ENCODE measurements around the gene DDX28.
A peak's percentile ranks its signal among the peaks of the same experiment; 100 is the strongest.
"Not testable (repeated sequence)": the region's sequence is repeated elsewhere in the genome, so short reads cannot be mapped to it uniquely, and the experiment has no call there.

The DDX28 gene

GRCh38 chr16:68040506-68041288 is 17.7 kb upstream of the DDX28 start:
- DNase-seq (ENCODE audit: insufficient read length, low spot score) = peak; percentile 62
- no peak for TF ChIP-seq POLR2A (IDR thresholded peaks at IDR 0.05; ENCODE audit: low read depth, low read length)
- peak; percentile 48; the same call in 1 of the 2 replicates for TF ChIP-seq POU2F2 (IDR thresholded peaks at IDR 0.05; ENCODE audit: low read depth, low read length)
- FAIRE-seq = peak; percentile 97

- TF ChIP-seq POLR2AphosphoS5 (IDR thresholded peaks at IDR 0.05; ENCODE audit: low read depth, low read length) = no peak
- no peak for TF ChIP-seq POU2F2 (IDR thresholded peaks at IDR 0.05; ENCODE audit: low read depth, low read length)
- TF ChIP-seq POLR2A (IDR thresholded peaks at IDR 0.05; ENCODE audit: low read depth, low read length) = no peak
- no peak for TF ChIP-seq PAX5 (IDR thresholded peaks at IDR 0.05; ENCODE audit: insufficient read depth, low read length, severe bottlenecking)
- FAIRE-seq (peak; percentile 40), DNase-seq (ENCODE audit: insufficient read length, low spot score) (no peak)
Observed at GRCh38 chr16:68037841-68038597, 15.0 kb upstream of the DDX28 start.

GRCh38 chr16:68035227-68035626 is 12.2 kb upstream of the DDX28 start:
- DNase-seq (ENCODE audit: insufficient read length, low spot score) (no peak), FAIRE-seq (no peak)
- TF ChIP-seq POLR2A (IDR thresholded peaks at IDR 0.05; ENCODE audit: low read depth, low read length) (no peak), SPI1 (IDR thresholded peaks at IDR 0.05; ENCODE audit: low read depth, low read length) (no peak), PAX5 (IDR thresholded peaks at IDR 0.05; ENCODE audit: insufficient read depth, low read length, severe bottlenecking) (no peak), POLR2AphosphoS5 (IDR thresholded peaks at IDR 0.05; ENCODE audit: low read depth, low read length) (no peak), TAF1 (IDR thresholded peaks at IDR 0.05; ENCODE audit: low read depth, low read length) (no peak), POU2F2 (IDR thresholded peaks at IDR 0.05; ENCODE audit: low read depth, low read length) (no peak)

GRCh38 chr16:68033101-68033500 is 10.1 kb upstream of the DDX28 start:
- no peak for DNase-seq (ENCODE audit: insufficient read length, low spot score)
- no peak for FAIRE-seq
- TF ChIP-seq POLR2A (IDR thresholded peaks at IDR 0.05; ENCODE audit: low read depth, low read length) (no peak), SPI1 (IDR thresholded peaks at IDR 0.05; ENCODE audit: low read depth, low read length) (no peak), POLR2AphosphoS5 (IDR thresholded peaks at IDR 0.05; ENCODE audit: low read depth, low read length) (no peak), TAF1 (IDR thresholded peaks at IDR 0.05; ENCODE audit: low read depth, low read length) (no peak), POU2F2 (IDR thresholded peaks at IDR 0.05; ENCODE audit: low read depth, low read length) (no peak)

- DNase-seq (ENCODE audit: insufficient read length, low spot score) (no peak), FAIRE-seq (no peak)
- TF ChIP-seq POU2F2 (IDR thresholded peaks at IDR 0.05; ENCODE audit: low read depth, low read length) (no peak), POLR2AphosphoS5 (IDR thresholded peaks at IDR 0.05; ENCODE audit: low read depth, low read length) (no peak), POLR2A (IDR thresholded peaks at IDR 0.05; ENCODE audit: low read depth, low read length) (no peak), PAX5 (IDR thresholded peaks at IDR 0.05; ENCODE audit: insufficient read depth, low read length, severe bottlenecking) (no peak)
Observed at GRCh38 chr16:68031951-68032350, 8.9 kb upstream of the DDX28 start.

GRCh38 chr16:68030108-68030507 is 7.1 kb upstream of the DDX28 start:
- FAIRE-seq; DNase-seq (ENCODE audit: insufficient read length, low spot score): not testable (repeated sequence)

GRCh38 chr16:68028996-68029395 is 6.0 kb upstream of the DDX28 start:
- no peak for FAIRE-seq
- no peak for DNase-seq (ENCODE audit: insufficient read length, low spot score)
- TF ChIP-seq POU2F2 (IDR thresholded peaks at IDR 0.05; ENCODE audit: low read depth, low read length) = no peak
- TF ChIP-seq POLR2AphosphoS5 (IDR thresholded peaks at IDR 0.05; ENCODE audit: low read depth, low read length) = no peak
- TF ChIP-seq TAF1 (IDR thresholded peaks at IDR 0.05; ENCODE audit: low read depth, low read length) = no peak
- no peak for TF ChIP-seq PAX5 (IDR thresholded peaks at IDR 0.05; ENCODE audit: insufficient read depth, low read length, severe bottlenecking)
- no peak for TF ChIP-seq SPI1 (IDR thresholded peaks at IDR 0.05; ENCODE audit: low read depth, low read length)
- no peak for TF ChIP-seq POLR2A (IDR thresholded peaks at IDR 0.05; ENCODE audit: low read depth, low read length)

- TF ChIP-seq POLR2AphosphoS5 (IDR thresholded peaks at IDR 0.05; ENCODE audit: low read depth, low read length) (no peak), PAX5 (IDR thresholded peaks at IDR 0.05; ENCODE audit: insufficient read depth, low read length, severe bottlenecking) (no peak), POLR2A (IDR thresholded peaks at IDR 0.05; ENCODE audit: low read depth, low read length) (no peak), TAF1 (IDR thresholded peaks at IDR 0.05; ENCODE audit: low read depth, low read length) (no peak), SPI1 (IDR thresholded peaks at IDR 0.05; ENCODE audit: low read depth, low read length) (no peak), POU2F2 (IDR thresholded peaks at IDR 0.05; ENCODE audit: low read depth, low read length) (no peak)
- DNase-seq (ENCODE audit: insufficient read length, low spot score) = no peak
- FAIRE-seq = no peak
Observed at GRCh38 chr16:68022278-68022727, 729 bp downstream of the DDX28 start.

- DNase-seq (ENCODE audit: insufficient read length, low spot score) = no peak
- no peak for TF ChIP-seq POLR2AphosphoS5 (IDR thresholded peaks at IDR 0.05; ENCODE audit: low read depth, low read length)
- no peak for TF ChIP-seq POLR2A (IDR thresholded peaks at IDR 0.05; ENCODE audit: low read depth, low read length)
- TF ChIP-seq POU2F2 (IDR thresholded peaks at IDR 0.05; ENCODE audit: low read depth, low read length) = no peak
- TF ChIP-seq TAF1 (IDR thresholded peaks at IDR 0.05; ENCODE audit: low read depth, low read length) = no peak
- no peak for TF ChIP-seq PAX5 (IDR thresholded peaks at IDR 0.05; ENCODE audit: insufficient read depth, low read length, severe bottlenecking)
- TF ChIP-seq SPI1 (IDR thresholded peaks at IDR 0.05; ENCODE audit: low read depth, low read length) = no peak
- no peak for FAIRE-seq
Observed at GRCh38 chr16:68021490-68021889, 1.5 kb downstream of the DDX28 start.

- no peak for FAIRE-seq
- TF ChIP-seq POLR2AphosphoS5 (IDR thresholded peaks at IDR 0.05; ENCODE audit: low read depth, low read length) (no peak), POLR2A (IDR thresholded peaks at IDR 0.05; ENCODE audit: low read depth, low read length) (no peak)
- DNase-seq (ENCODE audit: insufficient read length, low spot score) = no peak
Observed at GRCh38 chr16:68019167-68019680, 3.8 kb downstream of the DDX28 start.
